HG02885 (cell line): ENCODE results near the gene TLR2.
"Not testable (repeated sequence)": the region's sequence is repeated elsewhere in the genome, so short reads cannot be mapped to it uniquely, and the experiment has no call there.

Experiments
- ATAC-seq: cut with Tn5 transposase; IDR thresholded peaks from one replicate; pipeline ENCODE4 v1.9.1; 2021; ENCODE audit warnings: mild to moderate bottlenecking; ENCODE audit not compliant: unreplicated experiment, poor library complexity

The TLR2 gene

GRCh38 chr4:153661215-153661822 lies 22.8 kb upstream of the TLR2 start:
- no peak for ATAC-seq

GRCh38 chr4:153661908-153662307 lies 22.2 kb upstream of the TLR2 start:
- no peak for ATAC-seq

GRCh38 chr4:153663667-153664066 lies 20.4 kb upstream of the TLR2 start:
- no peak for ATAC-seq

GRCh38 chr4:153666505-153666904 lies 17.6 kb upstream of the TLR2 start:
- ATAC-seq = not testable (repeated sequence)

- ATAC-seq = no peak
Measured at GRCh38 chr4:153668647-153669046, 15.4 kb upstream of the TLR2 start.

GRCh38 chr4:153669838-153670237 lies 14.2 kb upstream of the TLR2 start:
- no peak for ATAC-seq

GRCh38 chr4:153676486-153676885 lies 7.6 kb upstream of the TLR2 start:
- ATAC-seq = no peak

GRCh38 chr4:153676984-153677383 lies 7.1 kb upstream of the TLR2 start:
- ATAC-seq = no peak

- no peak for ATAC-seq
Measured at GRCh38 chr4:153679486-153679885, 4.6 kb upstream of the TLR2 start.

- ATAC-seq = no peak
Measured at GRCh38 chr4:153683763-153684181, 308 bp upstream of the TLR2 start.

- ATAC-seq = peak; percentile 21
Measured at GRCh38 chr4:153684971-153685371, 891 bp downstream of the TLR2 start.

GRCh38 chr4:153704522-153704921 lies 20.4 kb downstream of the TLR2 start:
- no peak for ATAC-seq

- peak; percentile 84 for ATAC-seq
Measured at GRCh38 chr4:153705743-153706468, 21.8 kb downstream of the TLR2 start.

GRCh38 chr4:153706519-153706918 lies 22.4 kb downstream of the TLR2 start:
- peak; percentile 25 for ATAC-seq

- no peak for ATAC-seq
Measured at GRCh38 chr4:153710681-153711080, 26.6 kb downstream of the TLR2 start.

GRCh38 chr4:153713866-153714646 lies 30.0 kb downstream of the TLR2 start:
- no peak for ATAC-seq

- ATAC-seq = no peak
Measured at GRCh38 chr4:153722036-153722435, 38.0 kb downstream of the TLR2 start.

GRCh38 chr4:153724606-153725005 lies 40.5 kb downstream of the TLR2 start:
- peak; percentile 37 for ATAC-seq

GRCh38 chr4:153725136-153725830 lies 41.2 kb downstream of the TLR2 start:
- no peak for ATAC-seq

GRCh38 chr4:153725831-153726154 lies 41.7 kb downstream of the TLR2 start:
- ATAC-seq = no peak

- no peak for ATAC-seq
Measured at GRCh38 chr4:153728151-153728550, 44.1 kb downstream of the TLR2 start.
